ENCODE data around the gene COL18A1.

The COL18A1 gene

DNA sequence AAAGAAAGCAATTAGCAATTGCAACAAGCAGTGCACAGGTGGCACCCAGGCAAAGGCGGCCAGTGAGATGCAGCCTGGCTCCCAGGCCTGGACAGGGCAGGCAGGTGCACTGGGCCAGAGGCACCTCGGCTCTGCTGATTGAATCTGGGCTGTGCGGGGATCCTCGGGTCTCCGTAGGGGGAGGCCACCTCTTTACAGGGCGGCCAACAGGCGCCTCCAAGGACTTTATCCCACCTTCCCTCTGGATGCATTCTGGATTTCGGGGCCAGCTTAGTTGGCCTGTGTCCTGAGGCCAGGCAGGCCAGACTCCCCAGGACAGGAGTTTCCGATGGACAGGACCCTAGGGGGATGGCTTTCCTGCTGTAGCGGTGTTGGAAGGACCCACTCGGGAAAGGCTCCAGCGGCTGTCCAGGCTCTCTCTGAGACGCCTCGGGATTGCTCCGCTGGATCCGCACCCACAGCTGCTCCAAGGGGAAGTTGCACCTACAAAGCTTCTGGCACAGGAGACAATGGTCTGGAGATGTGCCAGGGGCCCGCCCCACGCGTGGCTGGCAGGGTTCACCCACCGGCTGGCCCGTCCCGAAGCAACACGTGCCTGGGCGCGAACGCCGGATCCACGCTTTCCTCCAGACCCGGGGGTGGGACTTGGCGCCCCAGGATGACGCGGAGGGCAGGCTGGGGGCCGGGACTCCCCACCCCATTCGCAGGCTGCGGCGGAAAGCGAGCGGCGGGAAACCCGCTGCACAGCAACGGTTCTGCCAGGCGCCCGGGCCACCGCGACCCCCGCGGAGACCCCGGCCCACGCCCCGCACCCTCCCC lies 136.5 kb downstream of the COL18A1 start:
- DNase-seq (ENCODE audit: low read depth): peak; percentile 72
- Histone ChIP-seq H3K36me3 (ENCODE audit: control insufficient read depth, insufficient read depth, low read length, severe bottlenecking) (no peaks in the 10 kb centered on the region), H3K9me3 (ENCODE audit: control insufficient read depth, low read length) (no peaks in the 10 kb centered on the region), H3K4me1 (ENCODE audit: control insufficient read depth, insufficient read depth, low read length) (peaks cover 18% of the 10 kb centered on the region), H3K27me3 (replicated peaks; ENCODE audit: control insufficient read depth, insufficient read depth, low read length) (no peaks in the 10 kb centered on the region), H3K4me3 (ENCODE audit: low read length) (peak overlapping the region; percentile 68), H3K9ac (ENCODE audit: low read length) (peak overlapping the region; percentile 22)

DNA sequence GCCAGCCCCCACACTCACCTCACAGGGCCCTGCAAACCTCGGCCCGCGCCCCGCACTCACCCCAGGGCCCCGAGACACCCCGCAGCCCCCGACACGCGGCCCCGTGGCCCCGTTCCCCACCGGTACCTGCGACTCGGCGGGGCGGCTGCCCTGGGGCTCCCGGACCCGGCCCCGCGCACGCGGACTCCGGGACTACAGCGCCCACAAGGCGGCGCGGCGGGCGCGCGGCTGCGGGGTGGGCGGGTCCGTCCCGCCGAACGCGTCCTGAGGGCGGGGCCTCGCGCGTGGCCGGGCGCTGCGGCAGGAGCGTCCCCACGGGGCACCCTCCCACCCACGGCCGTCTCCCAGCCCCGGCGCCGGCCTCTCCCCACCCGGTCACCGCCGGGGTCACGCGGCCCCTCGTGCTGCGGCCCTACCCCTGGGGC lies 137.3 kb downstream of the COL18A1 start, which contains the start of gene SLC19A1:
Gene SLC19A1, minus strand, starts transcription at position 199 of the 425 bp plus-strand sequence. CDS start 4,481 bp downstream, outside the sequence.
- Histone ChIP-seq H3K27me3 (replicated peaks; ENCODE audit: control insufficient read depth, insufficient read depth, low read length) (peaks cover 2% of the 10 kb centered on the region), H3K36me3 (ENCODE audit: control insufficient read depth, insufficient read depth, low read length, severe bottlenecking) (no peaks in the 10 kb centered on the region), H3K9ac (ENCODE audit: low read length) (peak within 1 kb of the TSS; percentile 61), H3K4me1 (ENCODE audit: control insufficient read depth, insufficient read depth, low read length) (peaks cover 18% of the 10 kb centered on the region), H3K4me3 (ENCODE audit: low read length) (peak within 1 kb of the TSS; percentile 68), H3K9me3 (ENCODE audit: control insufficient read depth, low read length) (no peaks in the 10 kb centered on the region)
- peak; percentile 88 for DNase-seq (ENCODE audit: low read depth)

DNA sequence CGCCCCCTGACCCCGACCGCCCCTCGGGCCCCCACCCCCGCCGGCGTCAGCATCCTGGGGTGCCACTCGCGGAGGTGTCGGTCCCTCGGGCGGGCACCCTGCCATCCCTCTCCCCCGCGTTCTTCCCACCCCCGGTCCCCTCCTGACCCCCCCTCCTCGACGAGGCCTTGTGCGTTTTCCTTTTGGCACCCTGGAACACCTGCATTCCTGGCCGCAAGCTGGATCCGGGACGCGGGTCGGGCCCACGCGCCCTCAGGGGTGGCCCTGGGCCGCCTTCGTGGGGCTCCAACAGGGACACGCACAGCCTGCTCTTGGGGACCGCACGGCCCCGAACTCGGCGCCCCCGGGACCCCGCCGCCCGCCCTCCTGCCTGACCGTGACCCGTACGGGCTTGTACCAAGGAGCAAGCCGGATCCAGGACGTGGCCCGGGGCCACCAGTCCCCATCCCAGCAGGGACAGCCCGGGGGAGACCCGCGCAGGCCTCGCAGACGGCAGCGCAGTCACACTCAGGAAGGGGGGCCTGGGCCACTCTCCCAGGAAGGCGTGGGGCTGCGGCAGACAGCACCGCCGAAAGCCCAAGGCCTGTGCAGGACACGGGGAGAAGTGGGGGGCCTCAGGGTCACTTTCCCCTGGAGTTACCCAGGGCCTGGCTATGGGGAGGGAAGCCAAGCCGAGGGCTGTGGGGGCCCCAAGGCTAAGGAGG lies 137.9 kb downstream of the COL18A1 start:
- no peaks in the 10 kb centered on the region for H3K36me3 ChIP-seq (ENCODE audit: control insufficient read depth, insufficient read depth, low read length, severe bottlenecking)
- H3K9ac ChIP-seq (ENCODE audit: low read length): peak overlapping the region; percentile 61
- peaks cover 7% of the 10 kb centered on the region for H3K27me3 ChIP-seq (replicated peaks; ENCODE audit: control insufficient read depth, insufficient read depth, low read length)
- no peaks in the 10 kb centered on the region for H3K9me3 ChIP-seq (ENCODE audit: control insufficient read depth, low read length)
- H3K4me3 ChIP-seq (ENCODE audit: low read length): no peak overlapping the region
- H3K4me1 ChIP-seq (ENCODE audit: control insufficient read depth, insufficient read depth, low read length): peaks cover 18% of the 10 kb centered on the region
- DNase-seq (ENCODE audit: low read depth): peak; percentile 14

DNA sequence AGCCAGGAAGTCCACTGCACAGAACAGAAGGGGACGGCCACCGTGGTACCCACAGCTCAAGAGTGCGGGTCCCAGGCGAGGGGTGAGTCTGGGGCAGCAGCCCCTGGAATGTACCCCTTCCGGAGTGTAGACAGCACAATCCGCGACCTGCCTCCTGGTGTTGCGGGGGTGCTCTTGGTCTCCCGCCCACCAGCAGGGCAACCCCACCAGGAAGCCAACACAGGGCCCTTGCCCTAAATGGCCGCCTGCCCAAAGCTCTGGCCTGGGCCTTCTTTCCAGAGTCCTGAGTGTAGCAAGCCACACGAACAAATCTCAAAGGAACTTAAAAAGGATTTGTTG lies 138.4 kb downstream of the COL18A1 start:
- DNase-seq (ENCODE audit: low read depth): no peak
- Histone ChIP-seq H3K9ac (ENCODE audit: low read length) (peak overlapping the region; percentile 66), H3K4me3 (ENCODE audit: low read length) (no peak overlapping the region), H3K36me3 (ENCODE audit: control insufficient read depth, insufficient read depth, low read length, severe bottlenecking) (no peaks in the 10 kb centered on the region), H3K27me3 (replicated peaks; ENCODE audit: control insufficient read depth, insufficient read depth, low read length) (peaks cover 7% of the 10 kb centered on the region), H3K9me3 (ENCODE audit: control insufficient read depth, low read length) (no peaks in the 10 kb centered on the region), H3K4me1 (ENCODE audit: control insufficient read depth, insufficient read depth, low read length) (peaks cover 18% of the 10 kb centered on the region)

DNA sequence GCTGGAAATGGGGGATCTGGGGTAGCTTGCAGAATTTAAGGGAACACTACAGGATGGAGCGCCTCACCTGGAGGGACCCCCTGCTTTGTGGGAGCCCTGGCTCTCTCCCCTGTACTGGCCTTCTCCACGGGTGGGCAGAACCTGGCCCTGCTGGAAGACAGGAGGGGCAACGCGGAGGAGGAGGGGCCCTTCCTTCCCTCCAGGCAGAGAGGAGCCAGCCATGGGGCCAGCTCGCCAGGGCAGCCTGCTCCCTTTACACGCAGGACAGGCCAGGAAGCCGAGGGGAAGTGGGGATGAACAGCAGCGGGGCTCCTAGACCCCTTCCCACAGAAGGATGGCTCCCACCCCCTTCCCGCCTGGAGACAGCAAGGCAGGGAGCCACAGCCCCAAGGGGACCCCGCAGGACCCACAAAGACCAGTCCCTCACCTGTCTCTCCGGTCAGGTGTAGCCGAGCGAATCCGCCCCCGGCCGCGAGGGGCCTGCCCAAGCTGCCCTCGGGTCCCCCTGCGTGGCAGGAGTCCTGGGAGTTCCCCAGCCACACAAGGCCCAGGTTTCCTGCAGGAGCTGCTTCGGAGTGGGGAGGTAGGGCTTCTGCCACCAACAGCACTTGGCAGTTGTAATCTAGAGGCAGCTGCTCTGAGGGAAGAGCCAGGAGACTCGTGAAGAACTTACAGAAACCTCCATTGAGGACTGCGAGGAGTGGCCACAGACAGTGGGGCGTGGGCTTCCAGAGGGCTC lies 138.9 kb downstream of the COL18A1 start:
- Histone ChIP-seq H3K36me3 (ENCODE audit: control insufficient read depth, insufficient read depth, low read length, severe bottlenecking) (no peaks in the 10 kb centered on the region), H3K9ac (ENCODE audit: low read length) (peak overlapping the region; percentile 66), H3K27me3 (replicated peaks; ENCODE audit: control insufficient read depth, insufficient read depth, low read length) (peaks cover 7% of the 10 kb centered on the region), H3K9me3 (ENCODE audit: control insufficient read depth, low read length) (peaks cover 3% of the 10 kb centered on the region), H3K4me3 (ENCODE audit: low read length) (no peak overlapping the region), H3K4me1 (ENCODE audit: control insufficient read depth, insufficient read depth, low read length) (peaks cover 18% of the 10 kb centered on the region)
- DNase-seq (ENCODE audit: low read depth): no peak

DNA sequence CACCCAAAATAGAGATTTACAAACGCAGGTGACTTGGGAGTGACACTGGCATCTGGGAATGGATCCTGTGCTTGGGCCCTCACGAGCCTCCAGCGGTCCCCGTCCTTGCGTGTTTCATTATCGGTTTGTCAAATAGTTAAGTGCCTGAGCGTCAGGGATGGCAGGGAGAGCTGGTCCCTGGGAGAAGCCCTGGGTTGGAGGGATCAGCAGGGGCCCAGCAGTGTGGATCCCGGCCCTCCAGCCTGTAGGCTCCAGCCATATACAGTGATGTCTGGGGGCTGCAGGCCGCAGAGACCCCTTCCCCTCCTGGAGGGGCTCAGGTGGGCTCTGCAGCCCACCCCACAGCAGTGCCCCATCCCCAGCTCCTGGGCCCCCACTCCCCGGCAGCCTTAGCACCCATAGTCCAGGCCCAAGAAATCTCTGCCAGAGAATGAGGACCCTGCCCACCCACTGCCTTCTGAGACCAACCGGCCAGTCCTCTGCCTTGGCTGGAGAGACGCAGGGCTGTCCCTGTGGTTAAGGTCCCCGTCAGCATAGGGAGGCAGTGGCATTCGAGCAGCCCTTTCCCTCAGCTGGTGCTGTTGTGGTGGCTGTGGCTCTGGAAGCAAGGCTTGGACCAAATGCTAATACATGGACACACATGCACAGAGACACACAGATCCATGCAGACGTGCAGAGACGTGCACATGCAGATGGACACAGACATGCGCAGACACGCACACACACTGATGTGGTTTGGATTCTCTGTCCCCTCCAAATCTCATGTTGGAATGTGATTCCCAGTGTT lies 139.7 kb downstream of the COL18A1 start:
- no peak for DNase-seq (ENCODE audit: low read depth)
- H3K36me3 ChIP-seq (ENCODE audit: control insufficient read depth, insufficient read depth, low read length, severe bottlenecking): no peaks in the 10 kb centered on the region
- H3K27me3 ChIP-seq (replicated peaks; ENCODE audit: control insufficient read depth, insufficient read depth, low read length): peaks cover 7% of the 10 kb centered on the region
- H3K4me1 ChIP-seq (ENCODE audit: control insufficient read depth, insufficient read depth, low read length): peaks cover 18% of the 10 kb centered on the region
- H3K9me3 ChIP-seq (ENCODE audit: control insufficient read depth, low read length): peaks cover 6% of the 10 kb centered on the region
- H3K9ac ChIP-seq (ENCODE audit: low read length): no peak overlapping the region
- H3K4me3 ChIP-seq (ENCODE audit: low read length): no peak overlapping the region

DNA sequence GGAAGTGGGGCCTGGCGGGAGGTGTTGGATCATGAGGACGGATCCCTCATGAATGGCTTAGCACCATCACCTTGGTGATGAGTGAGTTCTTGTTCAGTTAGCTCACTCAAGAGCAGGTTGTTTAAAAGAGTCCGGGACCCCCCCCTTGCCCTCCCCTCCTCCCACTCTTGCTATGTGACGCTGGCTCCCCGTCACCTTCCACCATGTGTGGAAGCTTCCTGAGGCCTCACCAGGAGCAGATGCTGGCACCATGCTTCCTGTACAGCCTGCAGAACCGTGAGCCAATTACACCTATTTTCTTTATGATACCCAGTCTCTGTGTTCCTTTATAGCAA lies 140.2 kb downstream of the COL18A1 start:
- Histone ChIP-seq H3K9me3 (ENCODE audit: control insufficient read depth, low read length) (peaks cover 6% of the 10 kb centered on the region), H3K27me3 (replicated peaks; ENCODE audit: control insufficient read depth, insufficient read depth, low read length) (peaks cover 7% of the 10 kb centered on the region), H3K4me3 (ENCODE audit: low read length) (no peak overlapping the region), H3K9ac (ENCODE audit: low read length) (no peak overlapping the region), H3K4me1 (ENCODE audit: control insufficient read depth, insufficient read depth, low read length) (peaks cover 18% of the 10 kb centered on the region), H3K36me3 (ENCODE audit: control insufficient read depth, insufficient read depth, low read length, severe bottlenecking) (no peaks in the 10 kb centered on the region)
- no peak for DNase-seq (ENCODE audit: low read depth)

DNA sequence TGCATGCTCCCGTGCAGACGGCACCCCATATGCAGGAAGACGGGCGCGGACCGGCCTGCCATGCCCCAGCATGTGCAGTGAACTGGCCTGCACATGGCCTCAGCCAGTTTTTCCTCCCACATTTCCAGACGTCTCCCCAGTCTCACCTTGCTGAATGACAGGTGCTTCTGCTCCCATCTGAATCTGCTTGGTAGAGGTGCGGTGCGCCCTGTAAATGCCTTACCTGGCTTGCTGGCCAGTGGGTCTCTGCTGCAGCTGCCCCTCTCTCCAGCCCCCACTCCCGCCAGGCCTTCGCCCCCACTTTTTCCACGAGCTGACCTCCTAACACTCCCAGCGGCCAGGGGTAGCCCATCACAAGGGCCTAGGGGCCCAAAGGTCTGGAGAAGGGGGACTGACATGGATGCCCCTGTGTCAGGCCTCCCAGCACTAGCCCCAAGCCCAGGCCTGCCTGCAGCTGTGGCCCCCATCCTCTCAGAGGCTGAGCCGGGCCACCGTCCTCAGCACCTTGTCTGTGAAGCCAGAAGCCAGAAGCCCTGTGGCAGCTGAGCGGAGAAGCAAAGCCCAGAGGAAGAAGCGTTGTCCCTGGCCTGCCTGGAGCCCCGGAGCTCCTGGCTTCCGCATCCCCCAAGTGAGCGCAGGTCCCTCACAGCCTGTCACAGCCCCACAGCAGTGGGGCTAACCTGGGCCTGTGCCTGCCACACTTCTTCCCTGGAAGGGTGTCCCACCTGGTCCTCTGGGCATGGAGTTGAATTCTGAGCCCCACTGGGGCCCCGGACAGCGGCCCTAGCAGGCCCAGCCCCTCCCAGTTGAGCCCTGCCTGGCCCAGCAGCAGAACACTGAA lies 140.9 kb downstream of the COL18A1 start:
- H3K36me3 ChIP-seq (ENCODE audit: control insufficient read depth, insufficient read depth, low read length, severe bottlenecking): no peaks in the 10 kb centered on the region
- H3K4me1 ChIP-seq (ENCODE audit: control insufficient read depth, insufficient read depth, low read length): peaks cover 16% of the 10 kb centered on the region
- DNase-seq (ENCODE audit: low read depth): no peak
- H3K9ac ChIP-seq (ENCODE audit: low read length): no peak overlapping the region
- peaks cover 7% of the 10 kb centered on the region for H3K27me3 ChIP-seq (replicated peaks; ENCODE audit: control insufficient read depth, insufficient read depth, low read length)
- H3K4me3 ChIP-seq (ENCODE audit: low read length): no peak overlapping the region
- peaks cover 6% of the 10 kb centered on the region for H3K9me3 ChIP-seq (ENCODE audit: control insufficient read depth, low read length)

DNA sequence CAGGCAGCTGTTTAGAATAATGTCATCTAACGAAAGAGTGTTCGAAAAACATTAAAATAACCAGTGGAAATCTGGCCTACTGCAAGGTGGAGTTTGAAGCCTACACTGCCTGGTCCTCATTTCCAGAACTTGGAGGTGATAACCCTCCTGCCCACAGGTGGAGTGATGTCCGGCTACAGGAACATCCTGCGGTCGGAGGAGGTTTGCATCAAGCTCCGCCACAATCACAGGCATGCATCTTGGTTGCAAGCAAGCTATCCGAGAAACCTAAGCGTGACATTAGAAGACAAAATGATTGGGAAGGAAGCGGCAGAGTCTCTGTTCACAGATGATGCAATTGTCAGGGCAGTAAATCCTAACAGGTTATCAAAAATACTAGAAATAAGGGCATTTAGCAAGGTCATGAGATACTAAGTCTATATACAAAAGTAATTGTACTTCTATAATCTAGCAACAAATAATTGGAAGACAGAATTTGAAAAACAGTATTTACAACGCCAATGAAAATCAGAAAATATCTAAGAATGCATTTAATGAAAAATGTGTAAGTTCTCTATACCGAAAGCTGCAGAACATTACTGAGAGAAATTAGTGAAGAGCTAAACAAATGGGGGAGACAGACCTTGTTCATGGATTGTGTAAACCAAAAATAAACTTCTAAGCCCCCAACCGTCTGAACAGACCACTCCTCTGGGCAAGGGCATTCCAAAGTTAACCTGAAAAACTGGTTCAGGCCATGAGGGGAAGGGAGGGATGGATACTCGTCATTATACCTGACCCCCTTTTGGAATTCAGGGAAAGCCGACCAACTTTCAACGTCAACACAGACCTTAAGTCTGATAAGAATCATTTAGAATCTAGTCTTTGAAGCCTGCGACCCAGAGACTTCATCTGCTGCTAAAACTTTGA lies 141.9 kb downstream of the COL18A1 start:
- DNase-seq (ENCODE audit: low read depth): no peak
- peaks cover 17% of the 10 kb centered on the region for H3K4me1 ChIP-seq (ENCODE audit: control insufficient read depth, insufficient read depth, low read length)
- H3K9me3 ChIP-seq (ENCODE audit: control insufficient read depth, low read length): peaks cover 6% of the 10 kb centered on the region
- H3K27me3 ChIP-seq (replicated peaks; ENCODE audit: control insufficient read depth, insufficient read depth, low read length): peaks cover 7% of the 10 kb centered on the region
- H3K9ac ChIP-seq (ENCODE audit: low read length): no peak overlapping the region
- H3K4me3 ChIP-seq (ENCODE audit: low read length): no peak overlapping the region
- no peaks in the 10 kb centered on the region for H3K36me3 ChIP-seq (ENCODE audit: control insufficient read depth, insufficient read depth, low read length, severe bottlenecking)

Measured in adipocyte (in vitro differentiated cells).